ENCODE measurements around the gene KCNS3. TPM values are rescaled to one million over a fixed set of nuclear protein-coding genes. Genes with fewer than 3 reads are reported as not detected.

Gene KCNS3
- total and polyA plus RNA-seq, 3 donors from 2014 or later: 12.1 to 86.9 (median 17.4) TPM

- no peak for DNase-seq
- TF ChIP-seq CTCF (IDR thresholded peaks at IDR 0.05) (no peak), POLR2A (IDR thresholded peaks at IDR 0.05) (no peak)
- intact Hi-C loops (cut with DNase I; ENCODE audit: low total_unique reads): no loop called here
- Histone ChIP-seq H3K27me3 (no peaks in the 10 kb centered on the region), H3K4me3 (no peak overlapping the region), H3K36me3 (ENCODE audit: low read depth, missing control alignments) (no peaks in the 10 kb centered on the region), H3K4me1 (no peaks in the 10 kb centered on the region), H3K9me3 (no peaks in the 10 kb centered on the region), H3K27ac (no peak overlapping the region)
- WGBS, 2 donors: 83 to 89% methylated on average over 3 to 4 of the region's 4 CpGs
These were observed 28.3 kb upstream of the KCNS3 start for GRCh38 chr2:17850151-17850550.

- no peak overlapping the region for H3K27ac ChIP-seq
- H3K4me3 ChIP-seq: no peak overlapping the region
- peak; percentile 72 for DNase-seq
- WGBS, 2 donors: 55 to 69% methylated on average over 9 of the region's 9 CpGs
- H3K9me3 ChIP-seq: no peaks in the 10 kb centered on the region
- intact Hi-C loops (cut with DNase I; ENCODE audit: low total_unique reads): no loop called here
- H3K27me3 ChIP-seq: no peaks in the 10 kb centered on the region
- TF ChIP-seq POLR2A (IDR thresholded peaks at IDR 0.05) (no peak), CTCF (IDR thresholded peaks at IDR 0.05) (peak; percentile 68 to 80 (median 72))
- H3K36me3 ChIP-seq (ENCODE audit: low read depth, missing control alignments): no peaks in the 10 kb centered on the region
- H3K4me1 ChIP-seq: no peaks in the 10 kb centered on the region
These were observed 26.5 kb upstream of the KCNS3 start for GRCh38 chr2:17851731-17852585.

GRCh38 chr2:17853799-17854198 is 24.7 kb upstream of the KCNS3 start:
- Histone ChIP-seq H3K27me3 (no peaks in the 10 kb centered on the region), H3K4me1 (no peaks in the 10 kb centered on the region), H3K36me3 (ENCODE audit: low read depth, missing control alignments) (no peaks in the 10 kb centered on the region), H3K4me3 (no peak overlapping the region), H3K27ac (no peak overlapping the region), H3K9me3 (no peaks in the 10 kb centered on the region)
- DNase-seq: no peak
- 71 to 76% methylated on average over 4 of the region's 4 CpGs for WGBS, 2 donors
- TF ChIP-seq CTCF (IDR thresholded peaks at IDR 0.05): no peak
- intact Hi-C loops (cut with DNase I; ENCODE audit: low total_unique reads): no loop called here

- no peaks in the 10 kb centered on the region for H3K9me3 ChIP-seq
- intact Hi-C loops (cut with DNase I; ENCODE audit: low total_unique reads): no loop called here
- DNase-seq: no peak
- WGBS, 2 donors: 52 to 57% methylated on average over 3 of the region's 3 CpGs
- no peaks in the 10 kb centered on the region for H3K4me1 ChIP-seq
- H3K36me3 ChIP-seq (ENCODE audit: low read depth, missing control alignments): no peaks in the 10 kb centered on the region
- H3K27ac ChIP-seq: no peak overlapping the region
- no peak overlapping the region for H3K4me3 ChIP-seq
- H3K27me3 ChIP-seq: no peaks in the 10 kb centered on the region
- TF ChIP-seq CTCF (IDR thresholded peaks at IDR 0.05) (no peak), POLR2A (IDR thresholded peaks at IDR 0.05) (no peak)
These were observed 21.4 kb upstream of the KCNS3 start for GRCh38 chr2:17857021-17857420.

- no peaks in the 10 kb centered on the region for H3K27me3 ChIP-seq
- no peak for DNase-seq
- intact Hi-C loops (cut with DNase I; ENCODE audit: low total_unique reads): no loop called here
- no peak for TF ChIP-seq POLR2A (IDR thresholded peaks at IDR 0.05)
- no peak for TF ChIP-seq CTCF (IDR thresholded peaks at IDR 0.05)
- H3K4me3 ChIP-seq: no peak overlapping the region
- WGBS, 2 donors: 77 to 96% methylated on average over 1 of the region's 1 CpG
- H3K4me1 ChIP-seq: no peaks in the 10 kb centered on the region
- H3K27ac ChIP-seq: no peak overlapping the region
- no peaks in the 10 kb centered on the region for H3K36me3 ChIP-seq (ENCODE audit: low read depth, missing control alignments)
- H3K9me3 ChIP-seq: no peaks in the 10 kb centered on the region
These were observed 20.4 kb upstream of the KCNS3 start for GRCh38 chr2:17858064-17858463.
